Kidney (tissue), 14 donors: ENCODE results near the gene BACH2. TPM values are rescaled to one million over a fixed set of nuclear protein-coding genes. Genes with fewer than 3 reads are reported as not detected.
"Not testable (repeated sequence)": the region's sequence is repeated elsewhere in the genome, so short reads cannot be mapped to it uniquely, and the experiment has no call there.

Experiments used
- DNase-seq, 5 donors: peaks; one replicate each; pipeline ENCODE4 v3.0.0-alpha.2; 2013 to 2020
- FAIRE-seq: peaks from 2 replicates; lab custom pipeline; 2012; peaks lifted over from hg19 to GRCh38; lab: Jason Lieb, UNC
- H3K27ac ChIP-seq, 2 donors: one replicate each; pipeline ENCODE4 v1.7.0; 2013; ENCODE audit warnings: low read depth in 2 of 2, low read length in 2 of 2, inconsistent platforms in 1 of 2
- H3K27me3 ChIP-seq: one replicate; pipeline ENCODE4 v1.7.1; 2013; ENCODE audit warnings: low read length, inconsistent platforms; ENCODE audit not compliant: control insufficient read depth, insufficient read depth
- H3K36me3 ChIP-seq, 3 donors: one replicate each; pipeline versions ENCODE4 v1.7.0 to v1.7.1; 2013; ENCODE audit warnings: low read length in 3 of 3, control low read depth in 1 of 3, inconsistent platforms in 1 of 3; ENCODE audit not compliant: insufficient read depth in 3 of 3, control insufficient read depth in 2 of 3
- H3K4me1 ChIP-seq, 3 donors: one replicate each; pipeline versions ENCODE4 v1.7.0 to v1.7.1; 2013; ENCODE audit warnings: low read length in 3 of 3, inconsistent platforms in 1 of 3, low read depth in 1 of 3; ENCODE audit not compliant: control insufficient read depth in 2 of 3, insufficient read depth in 2 of 3
- H3K4me3 ChIP-seq, 3 donors: one replicate each; pipeline versions ENCODE4 v1.7.0 to v1.8.1; 2013; ENCODE audit warnings: low read length in 3 of 3, control low read depth in 1 of 3, inconsistent platforms in 1 of 3
- H3K9ac ChIP-seq, 3 donors: one replicate each; pipeline versions ENCODE4 v1.7.0 to v1.7.1; 2013; ENCODE audit warnings: low read length in 3 of 3, control low read depth in 1 of 3, inconsistent platforms in 1 of 3
- H3K9me3 ChIP-seq, 3 donors: one replicate each; pipeline versions ENCODE4 v1.7.0 to v1.7.1; 2013; ENCODE audit warnings: low read length in 3 of 3, control low read depth in 1 of 3, inconsistent platforms in 1 of 3; ENCODE audit not compliant: control insufficient read depth in 2 of 3, insufficient read depth in 1 of 3
- intact Hi-C: fragments of 100-400 bp; cut with DNase I; formaldehyde crosslinking; loops from one replicate; pipeline ENCODE4 v1.11.1; 2022
- polyA plus RNA-seq: library from polyadenylated mRNA; stranded (reverse); fragments of 350-450 nt; fragmentation: Illumina TruSeq; extraction: RNeasy Lipid Tissue Mini Kit (QIAGEN cat#74804); gene quantifications from one replicate; pipeline ENCODE4 v1.2.3, GENCODE V29; 2014; ENCODE audit warnings: low read depth, low replicate concordance; ENCODE audit not compliant: insufficient read depth
- total RNA-seq: library from RNA; stranded (reverse); fragmentation: NEBNext Ultra II Directional; extraction: Animal tissue kit (Norgen Biotek cat#: 25700); gene quantifications from one replicate; pipeline ENCODE4 v1.2.1, GENCODE V29; 2021
- TF ChIP-seq, protein P1 (sequence below): IDR thresholded peaks from 3 replicates; pipeline ENCODE4 v1.5.1; 2012; ENCODE audit warnings: mild to moderate bottlenecking, moderate library complexity, borderline replicate concordance; ENCODE audit not compliant: insufficient read depth; ENCODE audit errors: extremely low read depth
- donor health status: control.
- donor health status: control.
- donor health status: control.
- donor health status: control.
- donor health status: control.
- donor health status: DM: yes; HTN: yes; CAD: no.
- donor health status: Normal renal cell carcinoma (clear cell type).

BACH2 gene
- total and polyA plus RNA-seq, 2 donors from 2014 or later, result 0.32 to 6.9 TPM

DNA sequence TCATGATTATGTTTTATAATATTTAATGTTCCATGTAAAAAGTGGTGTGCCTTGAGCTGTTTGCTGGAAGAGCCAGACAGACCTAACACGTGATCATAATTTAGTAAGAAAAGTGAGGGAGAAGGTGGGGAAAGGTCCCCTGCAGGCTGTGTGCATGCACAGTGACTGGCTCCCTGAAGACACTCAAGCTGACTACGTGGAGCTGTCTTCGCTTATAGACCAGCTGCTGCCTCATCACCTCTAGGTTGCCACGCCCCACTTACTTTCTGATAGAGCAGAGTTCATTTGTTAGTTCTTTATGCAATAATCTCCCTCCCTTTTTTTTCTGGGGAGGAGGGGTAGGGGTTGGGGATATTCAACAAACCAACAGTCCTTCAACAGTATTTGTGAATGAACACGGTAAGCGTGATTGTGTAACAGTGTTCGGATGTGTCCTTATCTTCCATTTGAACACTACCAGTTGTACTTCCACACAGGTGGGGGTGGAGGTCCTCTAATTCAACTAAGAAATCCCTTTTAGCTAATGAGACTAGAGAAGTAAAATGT is 157.3 kb downstream of the BACH2 start:
- Histone ChIP-seq H3K9ac (no peak overlapping the region), H3K27me3 (no peaks in the 10 kb centered on the region), H3K4me1 (no peaks in the 10 kb centered on the region), H3K9me3 (no peaks in the 10 kb centered on the region), H3K27ac (no peak overlapping the region), H3K4me3 (no peak overlapping the region), H3K36me3 (no peaks in the 10 kb centered on the region)
- intact Hi-C loops, result no loop called here
- FAIRE-seq, result no peak
- TF ChIP-seq, protein P1, sequence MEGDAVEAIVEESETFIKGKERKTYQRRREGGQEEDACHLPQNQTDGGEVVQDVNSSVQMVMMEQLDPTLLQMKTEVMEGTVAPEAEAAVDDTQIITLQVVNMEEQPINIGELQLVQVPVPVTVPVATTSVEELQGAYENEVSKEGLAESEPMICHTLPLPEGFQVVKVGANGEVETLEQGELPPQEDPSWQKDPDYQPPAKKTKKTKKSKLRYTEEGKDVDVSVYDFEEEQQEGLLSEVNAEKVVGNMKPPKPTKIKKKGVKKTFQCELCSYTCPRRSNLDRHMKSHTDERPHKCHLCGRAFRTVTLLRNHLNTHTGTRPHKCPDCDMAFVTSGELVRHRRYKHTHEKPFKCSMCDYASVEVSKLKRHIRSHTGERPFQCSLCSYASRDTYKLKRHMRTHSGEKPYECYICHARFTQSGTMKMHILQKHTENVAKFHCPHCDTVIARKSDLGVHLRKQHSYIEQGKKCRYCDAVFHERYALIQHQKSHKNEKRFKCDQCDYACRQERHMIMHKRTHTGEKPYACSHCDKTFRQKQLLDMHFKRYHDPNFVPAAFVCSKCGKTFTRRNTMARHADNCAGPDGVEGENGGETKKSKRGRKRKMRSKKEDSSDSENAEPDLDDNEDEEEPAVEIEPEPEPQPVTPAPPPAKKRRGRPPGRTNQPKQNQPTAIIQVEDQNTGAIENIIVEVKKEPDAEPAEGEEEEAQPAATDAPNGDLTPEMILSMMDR, result no peak
- no peak for DNase-seq

DNA sequence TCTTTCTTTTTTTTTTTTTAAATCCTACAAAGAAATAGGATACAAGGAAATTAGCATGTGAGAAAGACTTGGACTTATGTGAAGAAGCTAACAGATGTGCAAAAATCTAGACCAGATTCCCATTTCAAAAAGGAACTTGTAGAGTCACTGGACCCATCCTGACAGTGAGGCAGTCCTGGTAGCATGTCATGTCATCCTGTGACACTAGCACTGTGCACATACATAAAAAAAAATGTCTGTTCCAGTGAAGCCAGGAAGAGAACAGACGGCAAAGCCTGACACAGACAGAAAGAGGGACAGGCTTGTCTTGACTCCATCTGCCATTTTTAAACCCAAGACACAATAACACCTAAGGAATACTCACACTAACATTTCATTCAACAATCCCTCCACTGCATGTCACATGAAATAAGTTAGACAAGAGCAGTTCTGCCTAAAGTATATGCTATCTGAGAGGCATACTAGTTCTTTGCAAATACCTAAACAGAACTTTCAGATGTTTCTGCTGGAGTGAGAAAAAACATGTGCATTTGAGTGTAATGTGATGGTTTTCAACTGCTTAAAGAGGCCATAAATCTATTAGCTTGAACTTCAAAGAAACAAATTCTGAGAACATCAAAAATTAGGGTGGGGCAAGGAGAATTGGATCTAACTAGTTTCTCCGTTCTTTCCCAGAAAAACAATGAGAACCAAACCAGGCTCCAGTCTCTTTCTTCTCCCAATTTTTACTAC is 159.6 kb downstream of the BACH2 start:
- no peak overlapping the region for H3K4me3 ChIP-seq
- intact Hi-C loops, result no loop called here
- no peak for FAIRE-seq
- TF ChIP-seq, protein P1, result no peak
- H3K27ac ChIP-seq, result no peak overlapping the region
- no peaks in the 10 kb centered on the region for H3K9me3 ChIP-seq
- H3K36me3 ChIP-seq, result no peaks in the 10 kb centered on the region
- no peak overlapping the region for H3K9ac ChIP-seq
- no peak for DNase-seq
- H3K4me1 ChIP-seq, result no peaks in the 10 kb centered on the region
- no peaks in the 10 kb centered on the region for H3K27me3 ChIP-seq

DNA sequence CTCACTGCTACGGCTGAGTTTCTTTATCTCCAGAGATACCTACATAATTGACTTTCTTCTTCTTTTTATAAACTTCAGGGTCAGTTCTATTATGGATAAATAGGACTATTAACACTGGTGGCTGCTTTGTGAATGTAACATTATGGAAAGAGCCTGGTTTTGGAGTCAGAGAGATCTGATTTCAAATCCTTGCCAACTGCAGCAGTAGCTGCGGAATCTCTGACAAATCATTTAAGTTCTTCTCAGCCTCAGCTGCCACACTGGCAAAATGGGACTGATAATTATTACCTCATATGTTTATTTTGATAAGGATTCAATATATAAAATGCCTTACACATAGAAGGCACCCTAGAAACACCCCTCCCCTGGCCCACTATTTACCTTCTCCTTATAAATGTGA is 160.5 kb downstream of the BACH2 start:
- Histone ChIP-seq H3K4me1 (no peaks in the 10 kb centered on the region), H3K36me3 (no peaks in the 10 kb centered on the region), H3K4me3 (no peak overlapping the region), H3K27ac (no peak overlapping the region), H3K9me3 (no peaks in the 10 kb centered on the region), H3K27me3 (no peaks in the 10 kb centered on the region), H3K9ac (no peak overlapping the region)
- DNase-seq (no peak), FAIRE-seq (no peak)
- intact Hi-C loops, result no loop called here
- TF ChIP-seq, protein P1, result no peak

DNA sequence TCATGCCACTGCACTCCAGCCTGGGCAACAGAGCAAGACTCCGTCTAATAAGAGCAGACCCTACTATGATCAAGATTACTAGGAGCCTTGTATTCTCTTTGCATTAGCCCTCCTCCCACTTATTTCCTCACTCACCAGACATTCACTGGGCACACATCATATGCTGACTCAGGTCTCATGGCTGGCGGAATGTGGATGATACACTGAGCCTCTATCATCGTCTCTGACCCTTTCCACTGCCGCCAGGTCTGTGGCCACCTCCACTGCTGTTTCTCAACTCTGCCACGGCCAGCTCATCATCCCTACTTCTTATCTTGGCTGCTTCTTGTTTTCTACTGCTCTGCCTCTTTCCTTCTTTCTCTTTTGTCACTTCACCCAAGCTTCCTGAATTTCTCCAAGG is 161.0 kb downstream of the BACH2 start:
- no peak for DNase-seq
- no peak overlapping the region for H3K9ac ChIP-seq
- no peaks in the 10 kb centered on the region for H3K9me3 ChIP-seq
- H3K4me1 ChIP-seq, result no peaks in the 10 kb centered on the region
- TF ChIP-seq, protein P1, result no peak
- H3K4me3 ChIP-seq, result no peak overlapping the region
- H3K27me3 ChIP-seq, result no peaks in the 10 kb centered on the region
- no peak for FAIRE-seq
- H3K36me3 ChIP-seq, result no peaks in the 10 kb centered on the region
- intact Hi-C loops, result no loop called here
- H3K27ac ChIP-seq, result no peak overlapping the region

DNA sequence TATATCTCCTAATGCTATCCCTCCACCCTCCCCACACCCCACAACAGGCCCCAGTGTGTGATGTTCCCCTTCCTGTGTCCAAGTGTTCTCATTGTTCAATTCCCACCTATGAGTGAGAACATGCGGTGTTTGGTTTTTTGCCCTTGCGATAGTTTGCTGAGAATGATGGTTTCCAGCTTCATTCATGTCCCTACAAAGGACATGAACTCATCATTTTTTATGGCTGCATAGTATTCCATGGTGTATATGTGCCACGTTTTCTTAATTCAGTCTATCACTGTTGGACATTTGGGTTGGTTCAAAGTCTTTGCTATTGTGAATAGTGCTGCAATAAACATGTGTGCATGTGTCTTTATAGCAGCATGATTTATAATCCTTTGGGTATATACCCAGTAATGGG is 163.0 kb downstream of the BACH2 start:
- not testable (repeated sequence) for FAIRE-seq

More for the DNA sequence above, 163.0 kb downstream of the BACH2 start:
- H3K9me3 ChIP-seq, H3K4me1 ChIP-seq, H3K27me3 ChIP-seq, DNase-seq, H3K9ac ChIP-seq, H3K36me3 ChIP-seq, H3K4me3 ChIP-seq, intact Hi-C loops, H3K27ac ChIP-seq: not testable (repeated sequence)
